ENCODE data around the gene CMTM3. TPM values are rescaled to one million over a fixed set of nuclear protein-coding genes. Genes with fewer than 3 reads are reported as not detected.

The CMTM3 gene
- total RNA-seq, 1 experiment from 2014 or later = 39.2 TPM

- Histone ChIP-seq H3K79me2 (ENCODE audit: insufficient read depth, low read length) (0 out of 2 replicates have a peak, but pooled peaks cover 2% of the 10 kb centered on the region), H4K8ac (replicated peaks; ENCODE audit: insufficient read length, low read depth, low read length) (no peak overlapping the region), H3K14ac (ENCODE audit: insufficient read depth, low read length) (no peak overlapping the region), H2BK15ac (ENCODE audit: low read depth, low read length) (no peak overlapping the region), H4K91ac (ENCODE audit: insufficient read length, low read depth, low read length) (no peak overlapping the region), H2AFZ (ENCODE audit: low read length) (no peak overlapping the region), H3K27ac (ENCODE audit: insufficient read length, low read depth, low read length) (no peak overlapping the region), H3K79me1 (ENCODE audit: insufficient read depth, low read depth, low read length, poor library complexity, severe bottlenecking) (peaks cover 5% of the 10 kb centered on the region), H3K4me2 (ENCODE audit: insufficient read depth, insufficient read length, low read length) (no peak overlapping the region), H2BK12ac (ENCODE audit: insufficient read length, low read depth, low read length) (no peak overlapping the region), H3K4me1 (ENCODE audit: insufficient read depth, low read length) (peaks cover 2% of the 10 kb centered on the region; the same call in 1 of the 2 replicates), H2BK20ac (ENCODE audit: low read depth, low read length, poor library complexity, severe bottlenecking) (no peak overlapping the region), H3K9me3 (ENCODE audit: control insufficient read depth, low read depth, low read length) (no peaks in the 10 kb centered on the region), H4K5ac (ENCODE audit: insufficient read length, low read depth, low read length) (no peak overlapping the region), H3K56ac (ENCODE audit: insufficient read length, low read depth, low read length) (no peak overlapping the region), H3K9ac (ENCODE audit: extremely low read depth, insufficient read length, low read length) (no peak overlapping the region), H3K27me3 (ENCODE audit: insufficient read depth, low read length) (no peaks in the 10 kb centered on the region), H4K20me1 (ENCODE audit: control insufficient read depth, insufficient read depth, insufficient read length) (no peaks in the 10 kb centered on the region), H3K4ac (ENCODE audit: low read depth, low read length) (no peak overlapping the region), H2AK5ac (ENCODE audit: insufficient read length, low read length) (no peak overlapping the region), H3K18ac (ENCODE audit: insufficient read length, low read depth, low read length) (no peak overlapping the region), H2BK5ac (ENCODE audit: insufficient read length, low read length) (no peak overlapping the region), H3T11ph (ENCODE audit: low read length) (no peak overlapping the region), H3K23ac (ENCODE audit: insufficient read length, low read depth, low read length) (no peak overlapping the region), H3K23me2 (ENCODE audit: insufficient read length, low read depth, low read length, poor library complexity, severe bottlenecking) (no peaks in the 10 kb centered on the region), H2BK120ac (ENCODE audit: low read depth, low read length, poor library complexity, severe bottlenecking) (no peak overlapping the region)
- no peaks in the 10 kb centered on the region for H3K27me3 Mint-ChIP-seq (ENCODE audit: low read depth)
- WGBS (ENCODE audit: extremely low coverage, insufficient read length, low lambda C conversion rate) = no CpG with 5 or more reads among the region's 7 CpGs
- peaks cover 0 to 2% (median 2%) of the 10 kb centered on the region in 3 experiments; a peak in 2 of 7 replicates for H3K36me3 Mint-ChIP-seq (ENCODE audit: insufficient read depth in 1 of 3, low read depth in 3 of 3)
- no peak for DNase-seq
- H3K4me3 Mint-ChIP-seq = no peak overlapping the region
- peaks cover 16 to 24% of the 10 kb centered on the region in 2 experiments for H3K4me1 Mint-ChIP-seq
- H3K9me3 Mint-ChIP-seq = no peaks in the 10 kb centered on the region
- H3K27ac Mint-ChIP-seq = peak overlapping the region; percentile 2 to 63 (median 8); a peak in 4 of 7 replicates
- TF ChIP-seq, protein P1, sequence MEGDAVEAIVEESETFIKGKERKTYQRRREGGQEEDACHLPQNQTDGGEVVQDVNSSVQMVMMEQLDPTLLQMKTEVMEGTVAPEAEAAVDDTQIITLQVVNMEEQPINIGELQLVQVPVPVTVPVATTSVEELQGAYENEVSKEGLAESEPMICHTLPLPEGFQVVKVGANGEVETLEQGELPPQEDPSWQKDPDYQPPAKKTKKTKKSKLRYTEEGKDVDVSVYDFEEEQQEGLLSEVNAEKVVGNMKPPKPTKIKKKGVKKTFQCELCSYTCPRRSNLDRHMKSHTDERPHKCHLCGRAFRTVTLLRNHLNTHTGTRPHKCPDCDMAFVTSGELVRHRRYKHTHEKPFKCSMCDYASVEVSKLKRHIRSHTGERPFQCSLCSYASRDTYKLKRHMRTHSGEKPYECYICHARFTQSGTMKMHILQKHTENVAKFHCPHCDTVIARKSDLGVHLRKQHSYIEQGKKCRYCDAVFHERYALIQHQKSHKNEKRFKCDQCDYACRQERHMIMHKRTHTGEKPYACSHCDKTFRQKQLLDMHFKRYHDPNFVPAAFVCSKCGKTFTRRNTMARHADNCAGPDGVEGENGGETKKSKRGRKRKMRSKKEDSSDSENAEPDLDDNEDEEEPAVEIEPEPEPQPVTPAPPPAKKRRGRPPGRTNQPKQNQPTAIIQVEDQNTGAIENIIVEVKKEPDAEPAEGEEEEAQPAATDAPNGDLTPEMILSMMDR (conservative IDR thresholded peaks at IDR 0.05) = peak; percentile 57
These were observed 58.1 kb downstream of the CMTM3 start for GRCh38 chr16:66662445-66663194.

Other genes with a start within 250 kb of the CMTM3 start
- 0.20 TPM in 1 of 2 replicates, not detected in the other for gene CDH5, start 238.0 kb upstream of the CMTM3 start, total RNA-seq (2021)
- 0.24 TPM in 1 of 2 replicates, not detected in the other for gene BEAN1, start 177.4 kb upstream of the CMTM3 start, total RNA-seq (2021)
- 5.2 and 6.3 TPM in 2 replicates for gene TK2, start 54.6 kb upstream of the CMTM3 start, total RNA-seq (2021)
- 23.1 and 25.9 TPM in 2 replicates for gene CKLF, start 52.1 kb upstream of the CMTM3 start, total RNA-seq (2021)
- gene CMTM1, start 38.3 kb upstream of the CMTM3 start, total RNA-seq (2021) = 2.1 and 2.6 TPM in 2 replicates
- not detected in 2 replicates for gene CMTM2, start 25.2 kb upstream of the CMTM3 start, total RNA-seq (2021)
- gene CMTM4, start 92.0 kb downstream of the CMTM3 start, total RNA-seq (2021) = 39.8 and 40.5 TPM in 2 replicates
- 94.2 and 100 TPM in 2 replicates for gene DYNC1LI2, start 146.9 kb downstream of the CMTM3 start, total RNA-seq (2021)
- not detected in 2 replicates for gene TERB1, start 196.9 kb downstream of the CMTM3 start, total RNA-seq (2021)
- 131 and 144 TPM in 2 replicates for gene NAE1, start 226.3 kb downstream of the CMTM3 start, total RNA-seq (2021)
- gene CA7, start 239.7 kb downstream of the CMTM3 start, total RNA-seq (2021) = 0.55 and 0.81 TPM in 2 replicates